GM21825 (cell line): ENCODE measurements around the gene SGCA.

Source experiments
- ATAC-seq: cut with Tn5 transposase; IDR thresholded peaks from one replicate; pipeline ENCODE4 v1.9.1; 2021; ENCODE audit warnings: mild to moderate bottlenecking, moderate library complexity; ENCODE audit not compliant: unreplicated experiment

Gene SGCA

GRCh38 chr17:50192144-50192617, 26.4 kb downstream of the SGCA start:
- ATAC-seq, result no peak

- ATAC-seq, result no peak
These were observed 26.9 kb downstream of the SGCA start for GRCh38 chr17:50192618-50193291.

GRCh38 chr17:50194140-50194933, 28.5 kb downstream of the SGCA start:
- no peak for ATAC-seq

GRCh38 chr17:50194934-50195865, 29.4 kb downstream of the SGCA start:
- ATAC-seq, result no peak

- ATAC-seq, result no peak
These were observed 30.2 kb downstream of the SGCA start for GRCh38 chr17:50196036-50196435.

GRCh38 chr17:50196826-50197225, 31.0 kb downstream of the SGCA start:
- no peak for ATAC-seq

- no peak for ATAC-seq
These were observed 32.3 kb downstream of the SGCA start for GRCh38 chr17:50198026-50198669.

- ATAC-seq, result no peak
These were observed 33.5 kb downstream of the SGCA start for GRCh38 chr17:50199211-50199802.

- ATAC-seq, result peak; percentile 22
These were observed 34.1 kb downstream of the SGCA start for GRCh38 chr17:50199803-50200456.

GRCh38 chr17:50200457-50201275, 34.9 kb downstream of the SGCA start:
- ATAC-seq, result peak; percentile 55

GRCh38 chr17:50201276-50201854, 35.6 kb downstream of the SGCA start, which contains the start of gene COL1A1:
COL1A1 (minus strand) TSS chr17:50201631; CDS start chr17:50201513, 118 bp downstream.
- no peak for ATAC-seq

GRCh38 chr17:50203086-50203485, 37.3 kb downstream of the SGCA start:
- ATAC-seq, result no peak

GRCh38 chr17:50203604-50204345, 38.0 kb downstream of the SGCA start:
- ATAC-seq, result no peak

- ATAC-seq, result no peak
These were observed 38.6 kb downstream of the SGCA start for GRCh38 chr17:50204431-50204830.

- no peak for ATAC-seq
These were observed 39.5 kb downstream of the SGCA start for GRCh38 chr17:50205111-50205962.

GRCh38 chr17:50205963-50206505, 40.2 kb downstream of the SGCA start:
- no peak for ATAC-seq
